Measurements from ENCODE around the gene HS3ST4. TPM values are rescaled to one million over a fixed set of nuclear protein-coding genes. Genes with fewer than 3 reads are reported as not detected.

Gene HS3ST4
- total RNA-seq, 1 donor from 2014 or later = not detected

DNA sequence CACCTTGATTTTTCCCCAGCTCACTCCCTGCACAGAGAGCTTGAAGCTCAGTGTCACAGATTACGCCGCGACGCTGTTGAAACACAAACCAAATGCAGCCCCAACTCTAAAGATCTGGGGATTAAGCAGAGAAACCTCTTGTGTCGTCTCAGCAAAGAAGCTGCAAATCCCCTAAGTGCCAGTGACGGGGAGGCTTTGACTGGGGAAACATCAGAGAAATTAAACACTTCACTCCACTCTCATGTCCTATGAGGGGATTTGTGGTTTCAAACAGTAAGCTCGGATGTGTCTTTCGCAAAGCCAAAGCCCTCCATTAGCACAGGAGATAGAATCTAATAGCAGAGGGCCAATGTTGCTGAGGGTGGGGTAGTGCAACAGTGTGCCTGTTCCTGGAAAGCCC, 233.7 kb downstream of the HS3ST4 start:
- Mint-ChIP-seq H3K27me3 (no peaks in the 10 kb centered on the region), H3K36me3 (ENCODE audit: low read depth) (no peaks in the 10 kb centered on the region), H3K4me3 (no peak overlapping the region), H3K4me1 (no peaks in the 10 kb centered on the region), H3K9me3 (peaks cover 2% of the 10 kb centered on the region), H3K27ac (no peak overlapping the region)
- ATAC-seq (ENCODE audit: low read depth) = no peak
- TF ChIP-seq, protein P1, sequence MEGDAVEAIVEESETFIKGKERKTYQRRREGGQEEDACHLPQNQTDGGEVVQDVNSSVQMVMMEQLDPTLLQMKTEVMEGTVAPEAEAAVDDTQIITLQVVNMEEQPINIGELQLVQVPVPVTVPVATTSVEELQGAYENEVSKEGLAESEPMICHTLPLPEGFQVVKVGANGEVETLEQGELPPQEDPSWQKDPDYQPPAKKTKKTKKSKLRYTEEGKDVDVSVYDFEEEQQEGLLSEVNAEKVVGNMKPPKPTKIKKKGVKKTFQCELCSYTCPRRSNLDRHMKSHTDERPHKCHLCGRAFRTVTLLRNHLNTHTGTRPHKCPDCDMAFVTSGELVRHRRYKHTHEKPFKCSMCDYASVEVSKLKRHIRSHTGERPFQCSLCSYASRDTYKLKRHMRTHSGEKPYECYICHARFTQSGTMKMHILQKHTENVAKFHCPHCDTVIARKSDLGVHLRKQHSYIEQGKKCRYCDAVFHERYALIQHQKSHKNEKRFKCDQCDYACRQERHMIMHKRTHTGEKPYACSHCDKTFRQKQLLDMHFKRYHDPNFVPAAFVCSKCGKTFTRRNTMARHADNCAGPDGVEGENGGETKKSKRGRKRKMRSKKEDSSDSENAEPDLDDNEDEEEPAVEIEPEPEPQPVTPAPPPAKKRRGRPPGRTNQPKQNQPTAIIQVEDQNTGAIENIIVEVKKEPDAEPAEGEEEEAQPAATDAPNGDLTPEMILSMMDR (IDR thresholded peaks at IDR 0.05) = no peak
- POLR2A ChIA-PET = no interaction called here
- CTCF ChIA-PET = no interaction called here
- no peak for DNase-seq
- intact Hi-C loops (cut with micrococcal nuclease) = no loop called here

DNA sequence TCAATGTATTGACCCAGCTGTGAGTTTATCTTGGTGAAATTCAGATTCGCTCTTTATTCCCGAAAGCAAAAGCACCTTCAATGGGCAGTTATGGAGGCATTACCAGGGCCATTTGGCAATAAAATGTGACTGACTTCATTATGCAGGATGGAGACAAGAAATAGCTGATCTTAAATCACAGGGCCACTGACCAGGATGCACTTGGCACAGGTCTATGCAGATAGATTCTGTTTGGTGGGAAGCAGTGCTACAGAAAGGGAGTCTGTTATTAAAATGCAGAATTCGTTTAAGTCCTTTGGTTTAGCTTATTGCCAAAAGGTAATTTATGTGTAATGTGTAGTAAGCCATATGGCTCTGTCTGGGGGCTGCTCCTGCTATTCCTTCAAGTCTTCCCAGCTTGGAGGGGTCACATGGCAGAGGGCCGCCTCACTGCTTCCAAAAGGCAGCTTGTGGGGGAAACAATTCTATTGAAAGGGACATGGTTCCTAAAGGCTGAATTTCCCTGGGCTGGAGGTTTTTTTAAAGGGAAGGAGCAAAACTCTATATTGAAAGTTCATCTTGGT, 239.8 kb downstream of the HS3ST4 start:
- Mint-ChIP-seq H3K4me3 (no peak overlapping the region), H3K36me3 (ENCODE audit: low read depth) (no peaks in the 10 kb centered on the region), H3K27ac (no peak overlapping the region), H3K9me3 (peaks cover 2% of the 10 kb centered on the region), H3K4me1 (no peaks in the 10 kb centered on the region), H3K27me3 (no peaks in the 10 kb centered on the region)
- CTCF ChIA-PET = no interaction called here
- ATAC-seq (ENCODE audit: low read depth) (no peak), DNase-seq (no peak)
- POLR2A ChIA-PET = no interaction called here
- intact Hi-C loops (cut with micrococcal nuclease) = no loop called here
- TF ChIP-seq, protein P1 (IDR thresholded peaks at IDR 0.05) = no peak

DNA sequence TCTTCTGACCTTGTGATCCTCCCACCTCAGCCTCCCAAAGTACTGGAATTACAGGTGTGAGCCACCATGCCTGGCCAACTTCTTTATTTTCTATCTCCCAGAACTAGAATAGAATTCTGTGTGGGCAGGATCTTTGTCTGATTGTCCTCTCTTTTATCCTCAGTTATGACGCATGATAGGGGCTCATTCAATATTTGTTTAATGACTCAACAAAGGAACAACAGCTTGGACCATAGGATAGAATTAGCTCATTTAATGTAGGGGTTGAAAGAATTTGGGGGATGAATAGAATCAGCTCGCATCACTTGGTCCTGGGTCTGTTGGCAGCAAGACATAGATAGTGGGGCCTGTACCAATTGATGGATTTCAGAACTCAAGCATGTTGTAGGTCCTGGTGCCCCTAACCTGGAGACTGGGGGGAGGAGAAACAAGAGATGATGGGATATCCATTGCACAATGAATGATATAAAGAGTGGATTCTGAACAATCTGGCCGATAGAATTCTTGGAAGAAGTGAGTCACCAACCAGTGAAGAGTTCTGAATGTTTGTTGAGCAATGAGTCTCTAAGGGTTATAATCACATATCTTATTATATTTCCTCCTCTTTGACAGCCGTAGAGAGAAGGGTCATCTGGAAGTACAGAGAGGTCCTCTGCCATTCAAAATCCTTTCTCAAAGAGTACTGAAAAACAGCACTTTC, 250.2 kb downstream of the HS3ST4 start:
- ChIA-PET CTCF (no interaction called here), POLR2A (no interaction called here)
- ATAC-seq (ENCODE audit: low read depth) = no peak
- TF ChIP-seq, protein P1 (IDR thresholded peaks at IDR 0.05) = no peak
- H3K9me3 Mint-ChIP-seq = peaks cover 13% of the 10 kb centered on the region
- no peaks in the 10 kb centered on the region for H3K4me1 Mint-ChIP-seq
- H3K27ac Mint-ChIP-seq = no peak overlapping the region
- H3K36me3 Mint-ChIP-seq (ENCODE audit: low read depth) = no peaks in the 10 kb centered on the region
- intact Hi-C loops (cut with micrococcal nuclease) = no loop called here
- no peaks in the 10 kb centered on the region for H3K27me3 Mint-ChIP-seq
- DNase-seq = no peak
- H3K4me3 Mint-ChIP-seq = no peak overlapping the region

DNA sequence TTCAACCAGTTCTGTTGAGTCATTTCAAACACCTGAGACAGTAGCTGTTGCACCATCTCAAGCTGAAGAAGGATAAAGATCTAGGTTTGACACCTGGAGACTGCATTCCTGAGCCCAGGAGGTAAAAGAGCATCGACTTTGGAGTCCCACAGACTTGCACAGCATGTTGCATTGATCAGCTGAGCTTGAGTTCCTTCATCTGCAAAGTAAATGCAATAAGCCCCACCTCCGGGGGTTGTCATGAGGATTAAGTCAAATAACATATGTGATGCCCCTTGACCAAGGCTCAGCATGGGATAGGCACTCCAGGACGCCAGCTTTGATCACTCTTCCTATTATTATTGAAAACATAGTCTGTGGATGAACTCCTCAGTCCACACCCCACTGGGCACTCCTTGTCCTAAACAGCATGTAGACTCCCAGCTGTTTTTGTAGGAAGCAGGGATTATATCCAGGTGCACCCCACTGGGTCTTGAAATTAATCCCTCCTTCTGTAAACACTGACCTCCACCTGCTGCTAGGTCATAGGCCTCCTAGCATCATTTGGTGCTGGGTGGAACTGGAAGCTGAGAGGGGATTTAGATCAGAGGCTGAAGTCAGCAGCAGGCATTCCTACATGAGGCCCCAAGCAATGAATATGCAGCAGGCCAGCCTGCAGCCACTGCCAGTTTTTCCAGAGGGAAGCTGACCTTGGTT, 259.0 kb downstream of the HS3ST4 start:
- H3K4me3 Mint-ChIP-seq = no peak overlapping the region
- H3K9me3 Mint-ChIP-seq = peaks cover under 1% of the 10 kb centered on the region
- ATAC-seq (ENCODE audit: low read depth) = no peak
- ChIA-PET CTCF (no interaction called here), POLR2A (no interaction called here)
- TF ChIP-seq, protein P1 (IDR thresholded peaks at IDR 0.05) = no peak
- H3K27ac Mint-ChIP-seq = no peak overlapping the region
- no peak for DNase-seq
- intact Hi-C loops (cut with micrococcal nuclease) = no loop called here
- no peaks in the 10 kb centered on the region for H3K36me3 Mint-ChIP-seq (ENCODE audit: low read depth)
- no peaks in the 10 kb centered on the region for H3K27me3 Mint-ChIP-seq
- H3K4me1 Mint-ChIP-seq = no peaks in the 10 kb centered on the region

DNA sequence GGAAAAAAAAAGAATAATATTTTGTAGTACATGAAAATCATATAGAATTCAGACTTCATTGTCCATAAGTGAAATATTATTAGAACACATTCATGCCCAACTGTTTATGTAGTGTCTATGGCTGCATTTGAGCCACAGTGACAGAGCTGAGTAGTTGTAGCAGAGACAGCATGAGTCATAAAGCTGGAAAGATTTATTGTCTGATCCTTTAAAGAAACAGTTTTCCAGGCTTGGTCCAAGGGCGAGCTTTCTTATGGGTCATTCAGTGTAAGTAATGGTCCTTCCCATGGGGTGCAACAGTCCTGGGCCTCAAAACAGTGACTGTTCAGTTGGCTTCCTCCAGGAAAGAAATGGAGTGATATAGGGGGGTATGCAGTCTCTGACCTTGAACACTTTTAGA, 260.2 kb downstream of the HS3ST4 start:
- CTCF ChIA-PET = no interaction called here
- no peak for ATAC-seq (ENCODE audit: low read depth)
- intact Hi-C loops (cut with micrococcal nuclease) = no loop called here
- Mint-ChIP-seq H3K4me1 (no peaks in the 10 kb centered on the region), H3K27ac (no peak overlapping the region), H3K4me3 (no peak overlapping the region), H3K27me3 (no peaks in the 10 kb centered on the region), H3K36me3 (ENCODE audit: low read depth) (no peaks in the 10 kb centered on the region), H3K9me3 (peaks cover 2% of the 10 kb centered on the region)
- TF ChIP-seq, protein P1 (IDR thresholded peaks at IDR 0.05) = no peak
- POLR2A ChIA-PET = no interaction called here
- DNase-seq = no peak
